ENCODE results near the gene ITGA3. TPM values are rescaled to one million over a fixed set of nuclear protein-coding genes. Genes with fewer than 3 reads are reported as not detected.

The ITGA3 gene
- total and polyA plus RNA-seq, 5 experiments from 2014 or later, result 0.40 to 8.5 (median 1.5) TPM

DNA sequence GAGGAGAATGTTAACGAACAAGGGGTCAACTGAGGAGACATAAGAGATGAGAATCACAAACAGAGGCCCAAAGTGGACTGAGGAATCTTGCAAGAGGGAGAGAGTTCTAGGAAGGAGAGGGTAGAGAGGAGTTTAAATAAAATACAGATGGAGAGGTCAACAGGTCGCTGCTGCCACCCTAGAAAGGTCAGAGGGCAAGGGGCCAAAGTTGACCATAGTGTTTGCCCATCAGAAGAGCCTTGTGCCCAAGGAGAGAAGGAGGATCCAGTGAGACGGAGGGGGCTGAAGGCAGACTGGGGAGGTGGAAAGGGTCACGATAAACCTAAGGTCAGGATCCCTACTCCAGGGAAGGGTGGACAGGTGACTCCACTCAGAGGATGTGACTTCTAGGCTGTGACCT, 6.9 kb upstream of the ITGA3 start:
- no peak overlapping the region for H3K4me3 Mint-ChIP-seq
- H3K27ac Mint-ChIP-seq, result no peak overlapping the region
- POLR2A ChIA-PET, result no interaction called here
- H3K4me1 Mint-ChIP-seq, result peaks cover 0 to 9% (median 0%) of the 10 kb centered on the region in 4 donors
- H3K9me3 Mint-ChIP-seq, result no peaks in the 10 kb centered on the region
- peaks cover 7 to 27% (median 16%) of the 10 kb centered on the region in 5 donors for H3K27me3 Mint-ChIP-seq
- no peak for DNase-seq
- ATAC-seq, result no peak
- H3K36me3 Mint-ChIP-seq, result no peaks in the 10 kb centered on the region

DNA sequence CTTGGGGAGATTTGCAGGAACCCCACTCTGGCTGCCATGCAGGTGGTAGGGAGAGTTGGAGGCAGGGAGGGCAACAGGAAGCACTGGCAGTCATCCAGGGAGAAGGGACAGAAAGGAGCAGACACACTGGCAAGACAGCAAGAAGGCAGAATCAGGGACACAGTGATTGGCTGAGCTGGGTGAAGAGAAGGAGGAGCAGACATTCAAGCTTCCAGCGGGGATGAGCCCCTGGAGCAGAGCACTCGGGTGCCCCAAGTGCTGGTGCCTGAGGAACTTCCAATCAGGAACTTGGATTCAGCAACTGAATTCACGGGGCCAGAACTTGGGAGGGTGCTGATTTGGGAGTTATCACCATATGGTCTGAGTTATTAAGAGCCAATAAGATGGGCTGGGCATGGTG, 6.3 kb upstream of the ITGA3 start:
- Mint-ChIP-seq H3K27ac (no peak overlapping the region), H3K9me3 (no peaks in the 10 kb centered on the region), H3K4me3 (no peak overlapping the region), H3K27me3 (peaks cover 5 to 27% (median 16%) of the 10 kb centered on the region in 5 donors), H3K4me1 (peaks cover 0 to 9% (median 0%) of the 10 kb centered on the region in 4 donors), H3K36me3 (no peaks in the 10 kb centered on the region)
- ATAC-seq (no peak), DNase-seq (no peak)
- POLR2A ChIA-PET, result no interaction called here

GRCh38 chr17:50050431-50051032, 5.4 kb upstream of the ITGA3 start:
- POLR2A ChIA-PET, result no interaction called here

GRCh38 chr17:50051082-50051576, 4.8 kb upstream of the ITGA3 start:
- Mint-ChIP-seq H3K27ac (no peak overlapping the region), H3K4me1 (peaks cover 4 to 18% (median 5%) of the 10 kb centered on the region in 4 donors), H3K36me3 (no peaks in the 10 kb centered on the region), H3K27me3 (peaks cover 2 to 23% (median 10%) of the 10 kb centered on the region in 5 donors), H3K9me3 (no peaks in the 10 kb centered on the region), H3K4me3 (no peak overlapping the region)
- ATAC-seq (no peak), DNase-seq (peak in 1 of 10 donors; percentile 28)
- POLR2A ChIA-PET, result no interaction called here

More at GRCh38 chr17:50050431-50051032, 5.4 kb upstream of the ITGA3 start:
- H3K9me3 Mint-ChIP-seq, result no peaks in the 10 kb centered on the region
- no peak overlapping the region for H3K27ac Mint-ChIP-seq
- no peaks in the 10 kb centered on the region for H3K36me3 Mint-ChIP-seq
- ATAC-seq, result no peak
- DNase-seq, result no peak
- H3K4me3 Mint-ChIP-seq, result no peak overlapping the region
- peaks cover 4 to 16% (median 5%) of the 10 kb centered on the region in 4 donors for H3K4me1 Mint-ChIP-seq
- peaks cover 2 to 24% (median 15%) of the 10 kb centered on the region in 5 donors for H3K27me3 Mint-ChIP-seq

DNA sequence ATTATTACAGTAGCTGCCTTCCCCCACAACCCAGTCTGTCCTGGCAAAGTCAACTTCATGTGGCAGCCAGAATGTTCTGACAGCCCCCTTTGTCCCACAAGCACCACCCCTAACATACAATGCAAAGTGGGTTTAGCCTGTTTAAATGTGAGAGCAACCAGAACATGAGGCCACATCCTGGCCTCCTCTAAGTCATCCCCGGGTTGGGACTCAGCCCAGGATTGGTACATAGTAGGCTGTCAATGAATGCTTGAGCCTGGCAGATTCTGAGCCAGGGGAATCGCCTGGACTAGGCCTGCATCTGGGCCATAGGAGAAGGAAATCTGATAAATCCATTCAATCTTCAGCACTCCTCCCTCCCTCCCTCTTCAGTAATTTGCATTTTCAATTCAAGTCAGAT, 4.3 kb upstream of the ITGA3 start:
- H3K27me3 Mint-ChIP-seq, result peaks cover 2 to 19% (median 9%) of the 10 kb centered on the region in 5 donors
- no peaks in the 10 kb centered on the region for H3K36me3 Mint-ChIP-seq
- DNase-seq, result no peak
- POLR2A ChIA-PET, result no interaction called here
- peaks cover 7 to 21% (median 8%) of the 10 kb centered on the region in 4 donors for H3K4me1 Mint-ChIP-seq
- no peak overlapping the region for H3K4me3 Mint-ChIP-seq
- no peak overlapping the region for H3K27ac Mint-ChIP-seq
- no peak for ATAC-seq
- no peaks in the 10 kb centered on the region for H3K9me3 Mint-ChIP-seq

GRCh38 chr17:50052241-50052796, 3.6 kb upstream of the ITGA3 start:
- Mint-ChIP-seq H3K4me1 (peaks cover 7 to 28% (median 15%) of the 10 kb centered on the region in 4 donors), H3K36me3 (no peaks in the 10 kb centered on the region), H3K9me3 (no peaks in the 10 kb centered on the region), H3K27me3 (peaks cover 2 to 15% (median 7%) of the 10 kb centered on the region in 5 donors), H3K27ac (no peak overlapping the region), H3K4me3 (peak overlapping the region in 1 of 10 donors; percentile 21)
- no peak for ATAC-seq
- DNase-seq, result no peak
- POLR2A ChIA-PET, result no interaction called here

DNA sequence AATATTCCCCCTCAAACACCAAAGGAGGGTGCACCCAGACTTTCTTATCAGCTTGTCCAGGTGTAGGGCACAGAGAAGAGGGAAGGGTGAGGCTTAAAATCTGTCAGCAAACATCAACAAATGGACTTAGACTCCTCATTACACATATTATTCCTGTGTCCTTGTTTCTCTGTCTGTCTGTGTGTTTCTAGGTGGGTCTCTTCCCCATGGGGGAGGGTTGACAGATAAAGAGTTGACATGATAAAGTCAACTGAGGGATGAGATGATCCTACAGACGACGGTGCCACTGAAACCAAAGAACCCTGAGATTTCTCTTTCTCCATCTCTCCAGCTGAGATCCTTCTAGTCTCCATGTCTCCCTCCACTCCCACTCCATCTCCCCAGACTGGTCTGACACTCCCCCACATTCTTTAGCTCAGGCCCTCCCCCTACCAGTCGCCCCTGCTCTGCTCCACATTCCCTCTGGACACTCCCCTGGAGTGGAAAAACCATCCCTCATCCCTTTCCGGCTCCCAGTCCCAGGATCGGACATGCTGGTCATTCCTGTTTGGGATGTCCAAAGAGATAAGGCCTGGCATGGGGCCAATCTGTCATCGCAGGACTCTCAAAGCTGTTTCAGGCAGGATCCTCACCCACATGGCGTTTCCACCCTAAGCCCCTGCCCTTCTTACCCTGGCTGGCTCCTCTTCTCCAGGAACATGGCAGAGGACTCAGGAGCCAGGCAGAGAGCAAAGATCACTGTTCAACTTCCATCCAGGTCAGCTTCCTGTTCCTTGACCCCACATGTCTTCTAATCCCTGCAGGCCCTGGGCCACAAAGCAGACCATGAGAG, 2.9 kb upstream of the ITGA3 start:
- Mint-ChIP-seq H3K27me3 (peaks cover 0 to 10% (median 7%) of the 10 kb centered on the region in 5 donors), H3K9me3 (no peaks in the 10 kb centered on the region), H3K36me3 (no peaks in the 10 kb centered on the region), H3K27ac (no peak overlapping the region), H3K4me1 (peaks cover 11 to 33% (median 22%) of the 10 kb centered on the region in 4 donors), H3K4me3 (peak overlapping the region in 1 of 10 donors; percentile 56)
- DNase-seq (no peak), ATAC-seq (no peak)
- POLR2A ChIA-PET, result no interaction called here

DNA sequence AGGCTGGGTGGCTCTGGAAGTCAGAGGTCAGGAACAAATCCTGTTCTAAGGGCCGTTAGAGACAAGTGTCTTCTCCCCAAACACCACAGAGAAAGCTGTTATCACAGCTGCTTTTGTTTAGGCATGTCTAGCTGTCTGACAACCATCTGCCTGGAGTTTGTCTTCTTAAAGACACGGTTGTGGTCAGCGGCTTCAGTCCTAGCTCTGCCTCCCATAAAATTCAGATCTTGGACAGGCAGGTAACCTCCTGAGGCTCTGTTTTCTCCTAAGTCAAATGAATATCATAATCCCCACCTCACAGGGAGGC, 2.3 kb upstream of the ITGA3 start:
- no peaks in the 10 kb centered on the region for H3K9me3 Mint-ChIP-seq
- H3K27ac Mint-ChIP-seq, result peak overlapping the region in 1 of 10 donors; percentile 25
- ATAC-seq (no peak), DNase-seq (no peak)
- peaks cover 11 to 33% (median 24%) of the 10 kb centered on the region in 4 donors for H3K4me1 Mint-ChIP-seq
- peak overlapping the region in 1 of 10 donors; percentile 95 for H3K4me3 Mint-ChIP-seq
- peaks cover 0 to 12% (median 6%) of the 10 kb centered on the region in 5 donors for H3K27me3 Mint-ChIP-seq
- POLR2A ChIA-PET, result no interaction called here
- H3K36me3 Mint-ChIP-seq, result no peaks in the 10 kb centered on the region

DNA sequence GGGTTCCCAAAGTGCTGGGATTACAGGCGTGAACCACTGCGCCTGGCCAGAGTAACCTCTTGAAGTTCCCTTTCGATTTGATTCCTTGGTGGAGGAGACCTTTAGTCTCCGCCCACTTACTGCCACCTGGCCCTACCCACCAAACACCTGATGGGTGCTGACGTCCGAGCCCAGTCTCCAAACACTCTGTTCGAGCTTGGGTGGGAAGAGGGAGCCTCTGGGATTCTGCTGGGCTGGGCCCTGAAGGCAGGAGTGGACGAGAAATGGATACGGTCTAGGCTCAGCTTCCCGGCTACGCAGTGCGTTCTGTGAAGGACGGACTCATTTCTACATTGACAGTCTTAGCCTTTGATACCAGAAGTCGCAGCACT, 870 bp upstream of the ITGA3 start:
- Mint-ChIP-seq H3K27ac (peak overlapping the region in 9 of 10 donors; percentile 20 to 91 (median 85)), H3K4me3 (peak overlapping the region; percentile 84 to 95 (median 90)), H3K36me3 (no peaks in the 10 kb centered on the region), H3K27me3 (peaks cover 0 to 8% (median 0%) of the 10 kb centered on the region in 5 donors), H3K9me3 (no peaks in the 10 kb centered on the region), H3K4me1 (peaks cover 15 to 33% (median 24%) of the 10 kb centered on the region in 4 donors)
- POLR2A ChIA-PET, result interaction anchor here (1.8 kb wide), 1 partner anchor 39 kb away, joined by 6 read pairs; no protein-coding TSS in a partner anchor
- peak in 5 of 10 donors; percentile 4 to 31 (median 16) for DNase-seq
- peak; percentile 19 to 25 for ATAC-seq

DNA sequence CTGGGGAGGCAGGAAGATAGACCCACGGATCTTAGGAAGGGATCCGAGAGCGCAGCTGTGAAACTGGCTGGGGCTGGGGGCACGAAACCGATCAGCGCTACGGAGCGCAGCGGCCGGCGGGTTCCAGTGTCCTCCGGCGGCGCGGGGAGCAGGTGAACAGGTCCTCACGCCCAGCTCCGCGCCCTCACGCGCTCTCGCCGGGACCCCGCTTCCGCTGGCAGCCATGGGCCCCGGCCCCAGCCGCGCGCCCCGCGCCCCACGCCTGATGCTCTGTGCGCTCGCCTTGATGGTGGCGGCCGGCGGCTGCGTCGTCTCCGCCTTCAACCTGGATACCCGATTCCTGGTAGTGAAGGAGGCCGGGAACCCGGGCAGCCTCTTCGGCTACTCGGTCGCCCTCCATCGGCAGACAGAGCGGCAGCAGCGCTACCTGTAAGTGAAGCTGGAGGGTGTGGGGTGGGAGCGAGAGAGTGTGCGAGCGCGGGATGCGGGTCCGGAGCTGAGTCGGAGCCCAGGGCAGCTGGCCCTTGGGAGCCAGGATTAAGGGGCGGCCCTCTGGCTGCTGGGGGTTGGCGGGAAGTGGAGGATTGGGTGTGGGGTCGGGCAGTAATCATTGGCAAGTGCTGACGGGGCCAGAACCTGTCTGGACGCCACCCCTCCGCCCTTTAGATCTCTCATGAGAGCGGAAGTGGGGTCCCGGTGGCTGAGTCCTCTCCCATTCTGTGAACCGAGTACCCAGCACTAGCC, 479 bp downstream of the ITGA3 start:
- no peaks in the 10 kb centered on the region for H3K9me3 Mint-ChIP-seq
- no peaks in the 10 kb centered on the region for H3K36me3 Mint-ChIP-seq
- H3K27ac Mint-ChIP-seq, result peak overlapping the region in 5 of 10 donors; percentile 24 to 85 (median 66)
- peak; percentile 73 to 84 for ATAC-seq
- peak; percentile 37 to 74 (median 47) for DNase-seq
- peaks cover 15 to 26% (median 25%) of the 10 kb centered on the region in 4 donors for H3K4me1 Mint-ChIP-seq
- peak overlapping the region; percentile 84 to 95 (median 90) for H3K4me3 Mint-ChIP-seq
- peaks cover 0 to 8% (median 0%) of the 10 kb centered on the region in 5 donors for H3K27me3 Mint-ChIP-seq
- POLR2A ChIA-PET, result interaction anchor here (0.7 to 1.8 kb wide), 2 partner anchors 29 to 38 kb away, joined by 5 to 6 read pairs; no protein-coding TSS in a partner anchor

DNA sequence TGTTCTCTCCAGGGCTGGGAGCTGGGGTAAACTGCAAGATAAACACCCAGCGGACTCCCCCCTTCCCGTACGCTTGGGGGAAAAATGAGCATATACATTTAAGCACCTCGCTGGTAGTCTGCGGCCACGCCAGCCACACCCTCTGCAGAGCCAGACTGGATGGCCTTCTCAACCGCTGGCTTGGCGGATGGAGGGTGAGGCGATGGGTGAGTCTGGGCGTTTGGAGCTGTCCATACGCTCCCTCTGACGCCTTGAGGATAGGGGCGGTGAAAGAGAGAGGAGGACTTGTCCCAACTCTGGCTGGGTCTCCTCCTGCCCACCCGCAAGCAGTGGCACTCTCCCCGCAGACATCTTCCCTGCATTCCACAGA, 1.0 kb downstream of the ITGA3 start:
- DNase-seq, result no peak
- peaks cover 15 to 26% (median 23%) of the 10 kb centered on the region in 4 donors for H3K4me1 Mint-ChIP-seq
- H3K36me3 Mint-ChIP-seq, result no peaks in the 10 kb centered on the region
- peak overlapping the region in 6 of 10 donors; percentile 24 to 74 (median 60) for H3K27ac Mint-ChIP-seq
- no peaks in the 10 kb centered on the region for H3K9me3 Mint-ChIP-seq
- no peak for ATAC-seq
- POLR2A ChIA-PET, result interaction anchor here (1.8 kb wide), 1 partner anchor 37 kb away, joined by 6 read pairs; no protein-coding TSS in a partner anchor
- peak overlapping the region; percentile 84 to 95 (median 90) for H3K4me3 Mint-ChIP-seq
- peaks cover 0 to 8% (median 0%) of the 10 kb centered on the region in 5 donors for H3K27me3 Mint-ChIP-seq

DNA sequence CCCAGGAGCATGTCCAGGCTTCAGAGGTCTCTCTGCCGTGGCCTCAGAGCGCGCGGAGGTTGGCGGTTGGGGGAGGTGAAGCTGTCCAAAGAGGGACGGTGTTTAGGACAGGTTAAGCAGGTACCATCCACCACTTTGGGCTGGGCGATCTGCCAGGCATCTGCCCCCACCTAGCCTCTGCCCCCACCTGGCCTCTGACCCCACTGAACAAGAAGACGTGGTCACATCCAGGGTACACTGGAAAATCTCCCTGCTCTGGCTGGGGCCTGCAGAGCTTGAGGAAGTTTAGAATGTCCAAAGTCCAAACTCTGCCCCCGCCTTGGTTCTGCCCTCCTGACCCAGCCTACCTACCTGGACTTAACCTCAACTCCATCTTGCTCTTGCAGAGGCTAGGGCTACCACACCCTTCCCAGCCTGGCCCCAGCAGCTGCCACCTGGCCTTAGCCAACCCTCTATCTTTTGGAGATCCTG, 1.6 kb downstream of the ITGA3 start:
- POLR2A ChIA-PET, result no interaction called here

More for the DNA sequence above, 1.6 kb downstream of the ITGA3 start:
- Mint-ChIP-seq H3K36me3 (no peaks in the 10 kb centered on the region), H3K4me1 (peaks cover 15 to 26% (median 23%) of the 10 kb centered on the region in 4 donors), H3K27me3 (peaks cover 0 to 8% (median 0%) of the 10 kb centered on the region in 5 donors), H3K9me3 (no peaks in the 10 kb centered on the region), H3K4me3 (peak overlapping the region; percentile 45 to 95 (median 83)), H3K27ac (peak overlapping the region in 2 of 10 donors; percentile 11 to 84)
- ATAC-seq (no peak), DNase-seq (no peak)

Measured in naive thymus-derived CD8-positive, alpha-beta T cell (primary cell).